Fibroblast of pulmonary artery (primary cell): Measurements from ENCODE around the gene LRRC63.

Source experiments
- DNase-seq: peaks from one replicate; pipeline ENCODE4 v3.0.0-alpha.2; 2010; ENCODE audit warnings: low read depth
- H3K4me3 ChIP-seq: replicated peaks from 2 replicates; pipeline ENCODE4 v1.5.1; 2011; ENCODE audit warnings: low read depth, mild to moderate bottlenecking, control low read depth, low read length, moderate library complexity
- TF ChIP-seq, protein P1 (sequence below): IDR thresholded peaks from 2 replicates; pipeline ENCODE4 v1.5.1; 2011; ENCODE audit warnings: mild to moderate bottlenecking, control low read depth, low read length, inconsistent platforms; ENCODE audit errors: missing control alignments

The LRRC63 gene

DNA sequence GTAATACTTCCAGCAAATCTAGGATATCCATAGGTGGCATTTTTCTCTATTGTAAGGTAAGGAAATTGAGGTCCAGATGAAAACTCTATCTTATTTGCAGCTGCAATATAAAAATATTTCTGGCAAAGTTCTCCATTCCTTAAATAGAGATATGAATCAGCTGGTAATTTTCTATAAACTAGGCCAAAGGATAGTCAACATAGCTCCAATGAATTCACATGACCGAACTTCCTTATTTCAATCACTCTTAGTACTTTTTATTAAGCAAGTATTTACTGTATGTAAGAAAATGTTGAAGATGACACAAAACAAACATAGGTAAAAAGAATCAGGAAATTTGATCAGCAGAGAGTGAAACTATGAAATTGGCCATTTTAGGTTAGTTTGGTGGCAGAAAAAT lies 16.7 kb upstream of the LRRC63 start:
- no peak for DNase-seq
- H3K4me3 ChIP-seq, result no peak overlapping the region
- TF ChIP-seq, protein P1, sequence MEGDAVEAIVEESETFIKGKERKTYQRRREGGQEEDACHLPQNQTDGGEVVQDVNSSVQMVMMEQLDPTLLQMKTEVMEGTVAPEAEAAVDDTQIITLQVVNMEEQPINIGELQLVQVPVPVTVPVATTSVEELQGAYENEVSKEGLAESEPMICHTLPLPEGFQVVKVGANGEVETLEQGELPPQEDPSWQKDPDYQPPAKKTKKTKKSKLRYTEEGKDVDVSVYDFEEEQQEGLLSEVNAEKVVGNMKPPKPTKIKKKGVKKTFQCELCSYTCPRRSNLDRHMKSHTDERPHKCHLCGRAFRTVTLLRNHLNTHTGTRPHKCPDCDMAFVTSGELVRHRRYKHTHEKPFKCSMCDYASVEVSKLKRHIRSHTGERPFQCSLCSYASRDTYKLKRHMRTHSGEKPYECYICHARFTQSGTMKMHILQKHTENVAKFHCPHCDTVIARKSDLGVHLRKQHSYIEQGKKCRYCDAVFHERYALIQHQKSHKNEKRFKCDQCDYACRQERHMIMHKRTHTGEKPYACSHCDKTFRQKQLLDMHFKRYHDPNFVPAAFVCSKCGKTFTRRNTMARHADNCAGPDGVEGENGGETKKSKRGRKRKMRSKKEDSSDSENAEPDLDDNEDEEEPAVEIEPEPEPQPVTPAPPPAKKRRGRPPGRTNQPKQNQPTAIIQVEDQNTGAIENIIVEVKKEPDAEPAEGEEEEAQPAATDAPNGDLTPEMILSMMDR, result no peak

DNA sequence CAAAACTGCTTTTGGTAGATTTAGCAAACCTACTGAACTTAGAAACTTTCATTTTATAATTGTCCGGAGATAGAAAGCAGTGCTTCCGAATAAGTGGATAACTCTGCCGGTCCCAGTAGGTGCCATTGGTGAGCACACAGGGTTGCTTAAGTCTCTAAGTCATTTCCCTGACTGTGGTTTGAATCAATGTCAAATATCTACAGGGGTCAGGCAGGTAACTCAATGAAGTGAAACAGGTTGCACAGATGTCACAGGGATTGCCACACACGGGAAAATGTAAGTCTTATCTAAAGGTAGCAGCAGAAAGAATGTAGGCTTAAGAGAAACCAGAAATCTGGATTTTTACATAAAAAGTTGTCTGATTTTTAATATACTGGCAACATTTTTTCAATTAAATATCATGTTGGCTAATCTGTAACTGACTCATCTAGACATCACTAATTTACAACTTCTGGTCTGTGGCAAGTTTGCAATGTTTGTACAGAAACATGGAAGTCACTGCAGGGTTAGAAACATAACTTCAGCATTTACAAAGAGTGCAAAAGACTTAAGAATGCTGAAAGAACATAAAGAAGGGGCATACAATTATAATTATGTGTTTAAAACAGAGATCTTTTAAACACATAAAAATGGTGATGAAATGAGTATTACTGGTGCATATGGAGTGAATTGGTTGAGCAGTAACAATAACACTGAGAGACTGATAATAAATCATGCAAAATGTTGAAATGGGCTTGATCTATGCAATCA lies 14.3 kb upstream of the LRRC63 start:
- H3K4me3 ChIP-seq, result no peak overlapping the region
- TF ChIP-seq, protein P1, result no peak
- no peak for DNase-seq

DNA sequence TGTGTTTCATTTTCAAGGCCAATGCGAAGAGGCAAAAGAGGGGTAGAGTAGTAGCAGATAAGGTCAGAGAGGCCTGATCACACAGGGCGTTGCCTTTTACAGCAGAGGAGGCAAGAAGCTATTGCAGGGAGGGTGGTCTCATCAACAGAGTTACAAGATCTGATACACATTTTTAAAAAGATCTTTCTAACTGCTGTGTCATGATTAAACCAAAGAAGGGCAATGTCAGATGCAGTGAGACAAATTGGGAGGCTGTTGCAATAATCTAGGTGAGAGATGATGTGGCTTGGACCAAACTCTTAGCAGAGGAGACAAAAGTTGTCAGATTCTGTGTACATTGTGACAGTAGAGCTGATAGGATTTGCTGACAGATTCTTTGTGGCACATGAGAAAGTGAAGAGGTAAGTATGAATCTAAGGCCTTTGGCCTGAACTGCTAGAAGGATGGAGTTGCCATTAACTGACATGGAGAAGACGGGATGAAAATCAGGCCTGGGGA lies 13.0 kb upstream of the LRRC63 start:
- DNase-seq, result no peak
- TF ChIP-seq, protein P1, result no peak
- no peak overlapping the region for H3K4me3 ChIP-seq

DNA sequence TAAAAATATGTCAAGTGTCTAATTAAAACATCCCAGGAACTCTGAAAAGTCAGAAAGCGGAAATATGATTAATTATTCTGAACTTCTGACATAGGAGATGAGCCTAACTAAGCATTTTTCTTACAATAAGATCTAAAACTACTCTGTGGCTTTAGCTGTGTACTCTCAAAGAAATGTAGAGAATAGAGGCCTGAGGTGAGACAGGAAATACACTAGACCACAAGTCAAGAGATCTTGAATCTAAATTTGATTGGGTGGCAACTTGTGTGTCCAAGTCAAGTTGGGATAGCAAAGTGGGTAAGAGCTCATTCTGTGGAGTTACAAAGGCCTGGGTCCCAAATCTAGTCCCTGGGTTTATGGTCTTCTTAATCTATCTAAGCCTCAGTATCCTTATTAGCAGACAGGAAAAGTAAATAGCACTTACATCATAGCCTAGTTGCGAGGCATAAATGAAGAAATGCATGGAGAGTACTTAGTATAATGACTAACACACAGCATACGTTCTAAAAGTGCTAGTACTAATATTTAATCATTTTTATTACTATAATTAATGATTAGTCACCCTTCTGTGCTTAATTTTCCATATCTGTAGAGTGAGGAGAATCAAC lies 9.4 kb upstream of the LRRC63 start:
- H3K4me3 ChIP-seq, result no peak overlapping the region
- no peak for DNase-seq
- TF ChIP-seq, protein P1, result no peak

DNA sequence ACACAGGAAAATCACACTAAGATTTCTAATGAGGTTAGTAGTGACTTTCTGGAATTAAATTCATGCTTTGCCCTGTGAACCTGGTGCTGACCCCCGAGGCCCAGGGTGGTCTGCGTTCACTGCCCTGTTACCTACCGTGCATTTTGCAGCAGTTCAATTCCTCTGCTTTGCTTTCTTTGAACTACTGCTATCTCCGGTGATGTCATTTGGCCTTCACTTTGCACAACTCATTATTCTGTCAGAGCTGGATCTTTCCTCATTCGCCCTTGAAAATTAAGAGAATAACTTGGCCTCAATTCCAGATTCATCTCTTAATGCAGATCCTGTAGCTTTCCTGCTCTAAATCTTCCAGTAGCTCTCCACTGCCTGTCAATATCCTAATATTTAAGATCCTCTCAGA lies 8.8 kb upstream of the LRRC63 start:
- H3K4me3 ChIP-seq, result no peak overlapping the region
- TF ChIP-seq, protein P1, result no peak
- peak; percentile 3 for DNase-seq

DNA sequence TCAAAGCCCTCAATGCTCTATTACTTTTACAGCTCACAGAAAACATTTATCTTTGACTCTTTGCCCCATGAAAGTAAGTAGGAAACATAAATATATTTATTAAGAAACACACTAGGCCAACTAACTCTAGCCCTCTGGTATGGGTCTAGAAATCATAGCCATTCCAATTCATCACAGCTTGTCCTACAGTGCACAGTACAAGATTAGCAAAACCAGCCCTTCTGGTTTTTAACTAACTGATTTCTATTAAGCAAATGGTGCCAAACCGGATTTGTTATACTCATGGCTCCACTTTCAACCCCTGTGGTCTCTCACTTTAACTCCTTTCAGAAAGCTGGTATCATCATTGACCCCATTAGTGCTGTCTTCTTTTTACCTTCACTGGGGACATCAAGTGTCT lies 5.6 kb upstream of the LRRC63 start:
- H3K4me3 ChIP-seq, result no peak overlapping the region
- TF ChIP-seq, protein P1, result no peak

More for the DNA sequence above, 5.6 kb upstream of the LRRC63 start:
- DNase-seq, result no peak
